ENCODE measurements around the gene GNA12. TPM values are rescaled to one million over a fixed set of nuclear protein-coding genes. Genes with fewer than 3 reads are reported as not detected.
"Not testable (repeated sequence)": the region's sequence is repeated elsewhere in the genome, so short reads cannot be mapped to it uniquely, and the experiment has no call there.

GNA12 gene
- polyA plus RNA-seq, 3 donors: 36.6 to 45.7 (median 45.6) TPM

DNA sequence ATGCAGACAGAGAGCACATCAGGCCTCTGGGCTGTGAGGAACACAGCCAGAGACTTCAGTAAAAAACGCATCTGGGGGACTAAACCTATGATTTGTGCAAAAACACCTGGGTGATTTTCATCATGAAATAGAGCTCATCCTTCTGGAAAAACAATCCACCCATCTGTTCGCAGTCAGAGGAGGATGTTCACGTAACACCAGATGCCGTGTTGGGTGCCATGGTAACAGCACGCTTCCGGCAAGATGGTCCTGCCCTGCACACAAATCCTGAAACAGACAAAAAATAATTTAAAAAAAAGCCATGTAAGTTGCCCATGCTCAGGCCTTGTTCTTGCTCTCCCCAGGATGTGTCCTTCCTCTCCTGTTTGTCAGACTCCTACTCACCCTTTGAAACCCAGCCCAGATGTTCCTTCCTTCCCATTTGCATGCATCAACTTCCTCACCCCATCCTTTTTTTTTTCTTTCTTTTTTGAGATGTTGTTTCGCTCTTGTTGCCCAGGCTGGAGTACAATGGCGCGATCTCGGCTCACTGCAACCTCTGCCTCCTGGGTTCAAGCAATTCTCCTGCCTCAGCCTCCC lies 28.3 kb upstream of the GNA12 start:
- DNase-seq: no peak

DNA sequence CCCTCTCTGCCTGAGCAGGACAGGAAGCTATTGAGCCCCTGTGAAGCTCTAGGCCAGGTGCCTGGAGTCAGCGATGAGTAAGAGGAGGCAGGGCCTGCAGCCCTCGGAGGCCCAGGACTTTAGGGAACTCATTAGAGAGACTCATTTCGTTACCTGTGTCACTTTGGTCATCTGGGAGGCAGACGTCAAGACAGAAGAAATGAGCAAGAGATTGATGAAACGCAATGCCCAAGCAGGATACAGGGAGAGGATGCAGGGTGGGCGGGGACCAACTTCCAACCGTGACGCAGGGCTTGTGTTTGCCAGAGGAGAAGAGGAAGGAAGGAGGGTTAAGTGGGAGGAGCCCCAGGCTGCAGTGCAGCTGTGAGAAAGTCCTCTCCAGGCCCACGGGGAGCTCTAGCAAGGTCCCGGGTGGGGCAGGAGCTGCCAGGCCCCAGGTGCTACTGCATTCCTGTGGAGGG lies 26.4 kb upstream of the GNA12 start:
- no peak for DNase-seq

DNA sequence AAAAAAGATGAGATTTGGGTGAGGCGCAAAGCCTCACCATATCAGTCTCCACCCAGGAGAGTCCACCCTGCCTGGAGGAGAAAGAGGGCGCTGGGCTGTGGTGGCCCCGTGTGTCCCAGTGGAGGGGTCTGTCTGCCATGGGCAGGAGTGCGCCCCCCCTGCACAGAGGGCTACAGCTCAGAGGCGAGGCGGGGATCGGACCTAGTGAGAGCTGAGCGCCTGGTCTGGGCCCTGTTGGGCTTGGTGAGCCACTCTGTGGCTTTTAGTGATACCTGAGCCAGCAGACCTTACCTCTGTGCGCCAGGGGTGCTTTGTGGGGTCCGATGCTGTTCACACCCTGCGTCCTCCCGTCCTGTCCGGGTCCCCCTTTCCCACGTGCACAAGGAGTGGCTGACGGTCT lies 25.9 kb upstream of the GNA12 start:
- DNase-seq: no peak

DNA sequence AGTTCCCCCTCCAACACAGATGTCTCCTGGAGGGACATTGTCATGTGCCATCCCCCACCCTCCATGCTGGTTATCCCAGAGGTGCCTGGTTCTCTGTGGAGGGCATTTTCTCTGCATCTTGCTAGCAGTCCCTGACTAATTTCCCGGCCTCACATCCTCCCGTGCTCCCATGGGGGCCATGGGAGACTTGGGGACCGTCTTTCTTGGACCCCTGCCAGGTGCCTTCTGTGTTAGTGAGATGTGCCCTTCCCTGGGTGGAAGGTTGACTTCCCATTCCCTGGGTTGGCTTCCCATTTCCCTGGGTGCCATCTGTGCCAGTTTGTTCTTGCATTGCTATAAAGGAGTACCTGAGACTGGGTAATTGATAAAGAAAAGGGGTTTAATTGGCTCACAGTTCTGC lies 22.5 kb upstream of the GNA12 start:
- DNase-seq: no peak

DNA sequence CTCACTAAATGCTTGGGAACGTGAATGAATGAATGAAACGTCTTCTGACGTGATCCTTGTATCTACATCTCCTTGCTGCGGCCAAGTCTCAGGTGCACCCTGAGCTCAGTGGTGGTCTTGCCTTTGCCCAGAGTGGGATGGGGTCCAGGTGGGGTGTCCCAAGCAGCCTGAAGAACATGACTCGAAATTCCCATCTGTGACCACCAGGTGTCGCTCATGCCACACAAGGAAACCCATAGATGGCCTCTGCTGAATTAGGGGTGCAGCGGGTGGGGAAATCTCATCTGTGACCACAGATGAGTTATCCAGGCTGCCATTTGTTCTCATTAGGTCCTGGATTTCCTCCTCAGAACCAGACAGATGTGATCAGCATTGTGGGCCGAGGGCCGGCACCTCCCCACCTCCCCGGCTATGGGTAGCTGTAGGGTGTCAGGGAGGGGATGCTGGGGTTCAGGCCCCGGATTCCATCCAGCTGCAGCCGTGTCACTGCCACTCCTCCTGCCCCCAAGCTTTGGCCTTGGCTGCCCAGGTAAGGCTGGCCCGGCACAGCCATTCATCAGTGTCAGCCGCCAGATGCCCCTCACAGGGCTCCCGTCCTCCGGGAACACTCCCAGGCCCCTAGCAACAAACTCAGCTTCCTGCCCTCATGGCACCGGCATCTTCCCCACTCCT lies 21.0 kb upstream of the GNA12 start:
- DNase-seq: no peak

DNA sequence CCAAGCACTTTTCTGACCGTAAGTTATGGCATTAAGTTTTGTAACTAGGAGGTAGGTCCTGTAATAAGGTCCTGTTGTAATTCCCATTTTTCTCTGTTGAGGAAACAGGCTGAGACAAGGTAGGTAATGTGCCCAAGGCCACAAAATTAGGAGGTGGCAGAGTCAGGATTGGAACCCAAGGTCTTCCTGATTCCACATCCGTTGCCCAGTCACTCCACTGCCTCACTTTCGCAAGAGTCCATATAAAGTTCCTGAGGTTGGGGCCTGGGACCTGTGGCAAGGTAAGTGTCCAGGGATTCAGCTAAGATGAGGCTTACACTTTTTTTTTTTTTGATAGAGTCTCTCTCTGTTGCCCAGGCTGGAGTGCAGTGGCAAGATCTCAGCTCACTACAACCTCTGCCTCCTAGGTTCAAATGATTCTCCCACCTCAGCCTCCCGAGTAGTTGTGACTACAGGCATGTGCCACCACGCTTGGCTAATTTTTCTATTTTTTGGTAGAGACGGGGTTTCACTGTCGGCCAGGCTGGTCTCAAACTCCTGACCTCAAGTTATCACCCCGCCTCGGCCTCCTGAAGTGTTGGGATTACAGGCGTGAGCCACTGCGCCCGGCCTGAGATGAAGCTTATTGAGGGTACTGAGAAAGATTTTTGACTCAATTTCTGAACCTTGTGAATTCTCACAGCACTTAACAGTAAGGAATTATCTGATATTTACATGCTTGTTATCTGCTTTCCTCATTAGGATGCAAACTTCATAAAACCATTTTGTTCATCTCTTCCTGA lies 20.3 kb upstream of the GNA12 start:
- DNase-seq: no peak

DNA sequence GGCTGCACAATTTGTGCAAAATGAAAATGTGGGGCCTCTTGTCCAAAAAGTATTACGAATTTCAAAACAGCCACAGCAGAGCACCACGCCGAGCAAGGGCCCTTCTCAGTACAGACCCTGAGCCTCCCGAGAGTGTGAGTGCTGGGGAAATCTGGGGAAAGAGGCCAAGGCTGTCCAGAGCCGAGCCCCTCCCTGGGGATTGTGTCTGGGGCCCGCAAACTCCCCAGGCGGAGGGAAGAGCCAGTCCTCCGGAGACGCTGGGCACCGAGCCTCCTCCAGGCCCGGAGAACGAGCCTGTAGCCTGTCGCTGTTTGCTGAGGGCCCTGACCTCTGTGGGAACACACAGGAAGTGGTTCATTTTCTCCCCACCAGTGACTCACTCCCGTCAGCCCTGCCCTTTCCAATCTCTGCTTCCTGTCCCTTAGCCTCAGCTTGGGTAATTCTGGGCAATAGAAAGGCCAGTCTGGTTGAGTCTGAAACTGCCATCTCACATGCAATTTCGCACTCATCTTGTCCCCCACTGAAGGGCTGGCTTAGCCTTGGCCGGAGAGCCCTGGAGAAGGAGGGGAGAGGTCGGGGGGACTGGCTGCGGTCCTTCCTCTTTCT lies 19.5 kb upstream of the GNA12 start:
- no peak for DNase-seq

DNA sequence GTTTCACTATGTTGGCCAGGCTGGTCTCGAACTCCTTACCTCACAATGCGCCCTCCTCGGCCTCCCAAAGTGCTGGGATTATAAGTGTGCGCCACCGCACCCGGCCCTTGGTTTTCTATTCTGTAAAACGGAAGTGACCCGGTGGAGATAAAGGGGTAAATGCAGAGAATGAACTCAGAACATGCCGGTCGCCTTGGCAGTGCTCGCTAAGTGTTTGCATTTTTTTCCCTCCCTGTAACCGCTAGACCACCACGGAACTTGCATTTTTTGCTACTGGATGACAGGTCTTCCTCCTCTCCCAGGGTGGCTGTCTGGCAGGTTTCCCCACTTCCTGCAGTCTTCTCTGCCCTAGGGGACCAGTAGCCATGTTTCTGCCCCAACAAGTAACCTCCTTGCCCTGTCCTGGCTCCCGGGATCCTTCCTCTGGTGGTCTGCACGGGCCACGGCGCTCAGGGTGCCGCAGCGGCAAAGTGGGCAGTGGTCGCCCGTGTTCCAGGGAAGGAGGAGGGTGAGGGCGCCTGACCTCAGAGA lies 18.8 kb upstream of the GNA12 start:
- no peak for DNase-seq

DNA sequence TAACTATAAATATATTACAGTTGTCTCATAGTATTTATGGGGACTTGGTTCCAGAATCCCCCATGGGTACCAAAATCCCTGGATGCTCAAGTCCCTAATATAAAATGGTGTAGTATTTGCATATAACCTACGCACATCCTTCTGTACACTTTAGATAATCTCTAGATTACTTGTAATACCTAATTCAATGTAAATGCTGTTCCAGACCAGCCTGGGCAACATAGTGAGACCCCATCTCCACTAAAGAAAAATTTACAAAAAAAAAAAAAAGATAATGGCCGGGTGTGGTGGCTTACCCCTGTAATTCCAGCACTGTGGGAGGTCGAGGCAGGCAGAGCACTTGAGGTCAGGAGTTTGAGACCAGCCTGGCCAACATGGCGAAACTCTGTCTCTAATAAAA lies 17.4 kb upstream of the GNA12 start:
- DNase-seq: no peak

DNA sequence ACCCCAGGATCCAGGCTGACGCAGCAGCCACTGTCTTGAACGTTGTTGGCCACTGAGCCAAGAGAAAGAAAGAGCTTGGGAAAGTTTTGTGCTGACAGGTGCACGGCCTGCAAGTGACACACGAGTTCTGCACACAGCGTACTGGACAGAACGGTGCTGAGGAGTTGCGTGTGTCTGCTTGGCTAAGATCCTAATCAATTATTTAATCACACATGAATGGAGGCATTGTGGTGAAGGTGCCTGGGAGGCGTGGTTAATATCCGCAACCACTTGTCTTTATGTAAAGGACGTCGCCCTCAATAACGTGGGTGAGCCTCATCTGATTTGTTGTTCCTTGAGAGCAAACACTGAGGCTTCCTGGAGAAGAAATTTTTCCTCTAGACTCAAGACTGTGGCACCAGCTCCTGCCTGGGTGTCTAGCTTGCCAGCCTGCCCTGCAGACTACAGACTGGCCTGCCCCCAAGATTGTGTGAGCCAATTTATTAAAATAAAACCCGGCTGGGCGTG lies 16.6 kb upstream of the GNA12 start:
- DNase-seq: no peak

DNA sequence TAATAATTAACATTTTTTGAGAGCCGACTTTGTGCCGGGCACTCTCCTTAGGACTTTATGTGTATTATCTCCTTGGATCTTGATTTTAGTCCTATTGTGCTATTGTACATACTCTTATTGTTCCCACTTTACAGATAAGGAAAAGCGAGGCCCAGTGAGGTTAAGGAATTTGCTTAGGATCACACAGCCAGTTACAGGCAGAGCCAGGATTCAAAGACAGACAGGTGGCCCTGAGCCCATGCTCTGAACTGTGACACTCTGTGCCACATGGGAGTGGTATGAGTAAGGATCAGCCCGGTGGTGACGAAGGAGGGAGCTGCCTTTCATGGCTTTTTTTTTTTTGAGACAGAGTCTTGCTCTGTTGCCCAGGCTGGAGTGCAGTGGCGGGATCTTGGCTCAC lies 15.8 kb upstream of the GNA12 start:
- no peak for DNase-seq

DNA sequence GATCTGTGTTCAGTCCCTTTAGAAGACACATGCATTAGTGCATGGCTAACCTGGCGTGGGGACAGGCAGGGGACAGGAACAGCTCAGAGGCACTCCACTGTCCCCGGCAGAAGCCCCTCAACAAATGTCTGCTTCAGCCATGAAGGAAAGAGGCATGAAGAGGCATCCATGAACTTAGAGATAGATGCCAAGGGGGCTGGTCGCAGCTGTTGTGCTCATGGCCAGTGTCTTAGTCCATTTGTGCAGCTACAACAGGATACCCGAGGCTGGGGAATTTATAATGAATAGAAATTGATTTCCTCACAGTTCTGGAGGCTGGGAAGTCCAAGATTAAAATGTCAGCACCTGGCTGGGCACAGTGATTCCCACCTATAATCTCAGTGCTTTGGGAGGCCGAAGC lies 14.5 kb upstream of the GNA12 start:
- DNase-seq: no peak

DNA sequence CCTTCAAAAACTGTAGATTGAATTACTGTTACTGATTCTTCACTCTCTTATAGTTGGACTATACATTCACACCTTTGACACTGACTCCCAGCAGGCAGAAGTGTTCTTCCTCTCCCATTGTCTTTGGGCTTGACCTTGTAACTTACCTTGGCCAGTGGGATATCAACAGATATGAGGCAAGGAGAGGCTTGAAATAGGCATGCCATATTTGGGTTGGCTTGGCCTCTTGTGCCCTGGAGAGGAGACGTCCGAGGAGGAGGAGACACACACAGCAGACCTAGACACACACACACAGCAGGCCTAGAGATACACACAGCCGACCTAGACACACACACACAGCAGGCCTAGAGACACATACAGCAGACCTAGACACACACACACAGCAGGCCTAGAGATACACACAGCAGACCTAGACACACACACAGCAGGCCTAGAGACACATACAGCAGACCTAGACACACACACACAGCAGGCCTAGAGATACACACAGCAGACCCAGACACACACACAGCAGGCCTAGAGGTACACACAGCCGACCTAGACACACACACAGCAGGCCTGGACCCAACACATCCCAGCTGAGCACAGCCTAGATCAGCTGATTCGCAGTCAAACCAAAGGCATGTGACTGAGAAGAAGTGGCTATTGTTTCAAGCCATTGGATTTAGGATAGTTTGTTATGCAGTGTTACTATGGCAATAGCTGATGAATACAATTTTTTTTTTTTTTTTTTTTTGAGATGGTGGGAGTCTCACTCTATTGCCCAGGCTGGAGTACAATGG lies 12.5 kb upstream of the GNA12 start:
- no peak for DNase-seq

DNA sequence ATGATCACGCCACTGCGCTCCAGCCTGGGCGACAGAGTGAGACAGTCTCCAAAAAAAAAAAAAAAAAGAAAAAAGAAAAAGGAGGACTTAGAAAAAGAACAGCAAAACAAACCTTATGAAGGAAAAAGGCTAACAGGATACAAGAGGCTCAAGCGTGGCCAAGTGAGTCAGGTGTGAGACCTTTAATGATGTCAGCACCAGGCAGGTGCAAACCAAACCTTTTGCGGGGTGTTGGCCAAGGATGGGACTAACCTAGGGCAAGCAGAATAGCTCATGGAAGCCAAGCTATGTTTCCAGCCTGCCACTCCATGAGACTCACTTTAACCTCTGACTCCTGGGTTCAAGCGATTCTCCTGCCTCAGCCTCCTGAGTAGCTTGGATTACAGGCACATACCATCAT lies 11.3 kb upstream of the GNA12 start:
- no peak for DNase-seq

DNA sequence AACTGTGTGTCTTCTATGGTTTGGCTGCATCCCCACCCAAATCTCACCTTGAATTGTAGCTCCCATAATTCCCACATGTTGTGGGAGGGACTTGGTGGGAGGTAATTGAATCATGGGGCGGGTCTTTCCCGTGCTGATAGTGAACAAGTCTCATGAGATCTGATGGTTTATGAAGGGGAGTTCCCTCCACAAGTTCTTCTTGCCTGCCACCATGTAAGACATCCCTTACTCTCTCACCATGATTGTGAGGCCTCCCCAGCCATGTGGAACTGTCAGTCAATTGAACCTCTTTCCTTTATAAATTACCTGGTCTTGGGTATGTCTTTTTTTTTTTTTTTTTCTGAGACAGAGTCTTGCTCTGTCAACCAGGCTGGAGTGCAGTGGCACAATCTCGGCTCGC lies 9.4 kb upstream of the GNA12 start:
- DNase-seq: not testable (repeated sequence)

DNA sequence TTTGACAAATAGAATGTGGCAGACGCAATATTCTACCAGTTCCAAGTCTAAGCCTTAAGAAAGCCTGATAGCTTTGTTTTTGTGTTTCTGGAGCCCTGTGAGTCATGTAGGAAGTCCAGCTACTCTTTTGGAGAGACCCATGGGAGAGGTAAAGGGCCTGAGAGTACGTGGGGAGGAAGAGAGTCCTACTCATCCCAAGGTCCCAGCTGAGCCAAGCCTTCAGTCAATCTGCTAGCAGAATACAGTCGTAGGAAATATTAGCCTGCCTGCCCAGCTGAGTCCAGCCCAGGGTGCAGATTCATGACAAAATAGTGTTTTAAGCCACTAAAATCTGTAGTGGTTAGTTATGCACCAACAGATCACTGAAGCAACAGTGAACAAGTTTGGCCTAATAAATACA lies 9.0 kb upstream of the GNA12 start:
- no peak for DNase-seq

DNA sequence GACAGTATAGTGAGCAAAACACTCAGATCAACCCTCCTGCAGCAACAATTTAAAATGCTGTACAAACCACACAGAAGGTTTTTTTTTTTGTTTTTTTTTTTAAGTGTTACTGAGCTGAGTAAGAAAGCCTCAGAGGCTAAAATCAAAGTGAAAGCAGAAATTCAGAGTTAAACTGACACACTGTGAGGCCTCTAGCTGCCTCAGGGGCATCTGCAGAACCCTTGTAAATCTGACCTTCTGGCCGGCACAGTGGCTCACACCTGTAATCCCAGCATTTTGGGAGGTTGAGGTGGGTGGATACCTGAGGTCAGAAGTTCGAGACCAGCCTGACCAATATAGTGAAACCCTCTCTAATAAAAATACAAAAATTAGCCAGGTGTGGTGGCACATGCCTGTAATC lies 7.4 kb upstream of the GNA12 start:
- DNase-seq: no peak

DNA sequence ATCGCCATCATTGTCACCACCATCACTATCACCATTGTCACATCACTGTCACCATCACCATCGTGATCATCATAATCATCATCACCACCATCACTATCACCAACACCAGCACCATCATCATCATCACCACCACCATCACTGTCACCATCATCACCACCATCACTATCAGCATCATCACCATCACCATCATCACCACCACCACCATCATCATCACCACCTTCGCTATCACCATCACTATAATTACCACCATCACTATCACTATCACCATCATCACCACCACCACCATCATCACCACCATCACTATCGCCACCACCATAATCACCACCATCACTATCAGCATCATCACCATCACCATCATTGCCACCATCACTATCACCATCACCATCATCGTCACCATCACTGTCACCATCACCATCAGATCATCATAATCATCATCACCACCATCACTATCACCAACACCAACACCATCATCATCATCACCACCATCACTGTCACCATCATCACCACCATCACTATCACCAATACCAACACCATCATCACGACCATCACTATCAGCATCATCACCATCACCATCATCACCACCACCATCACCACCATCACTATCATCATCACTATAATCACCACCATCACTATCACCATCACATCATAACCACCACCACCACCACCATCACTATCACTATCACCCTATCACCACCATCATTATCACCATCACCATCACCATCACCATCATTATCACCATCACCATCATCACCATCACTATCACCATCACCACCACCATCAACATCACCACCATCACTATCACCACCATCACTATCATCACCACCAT lies 6.0 kb upstream of the GNA12 start:
- DNase-seq: no peak

DNA sequence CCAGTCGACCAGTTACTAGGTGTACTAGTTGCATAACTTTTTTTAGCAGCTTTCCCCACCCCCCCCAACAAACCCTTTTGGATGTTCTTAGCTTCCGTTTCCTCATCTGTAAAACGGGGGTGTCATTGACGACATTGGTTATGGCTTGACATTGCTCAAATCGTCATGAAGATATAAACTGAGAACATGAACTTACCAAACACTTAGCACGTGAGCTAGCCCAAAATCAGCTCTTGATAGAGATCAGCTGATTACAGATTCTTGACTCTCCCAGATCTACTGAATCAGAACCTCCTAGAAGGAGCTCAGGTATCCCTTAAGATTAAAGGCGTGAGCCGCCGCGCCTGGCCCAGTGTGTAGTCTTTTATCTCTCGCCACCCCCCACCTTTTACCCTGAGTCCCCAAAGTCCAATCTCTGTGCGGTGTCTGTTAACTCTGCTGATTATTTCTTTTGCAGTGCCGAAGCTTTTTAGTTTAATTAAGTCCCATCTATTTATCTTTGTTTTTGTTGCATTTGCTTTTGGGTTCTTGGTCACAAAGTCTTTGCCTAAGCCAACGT lies 1.0 kb upstream of the GNA12 start:
- no peak for DNase-seq

DNA sequence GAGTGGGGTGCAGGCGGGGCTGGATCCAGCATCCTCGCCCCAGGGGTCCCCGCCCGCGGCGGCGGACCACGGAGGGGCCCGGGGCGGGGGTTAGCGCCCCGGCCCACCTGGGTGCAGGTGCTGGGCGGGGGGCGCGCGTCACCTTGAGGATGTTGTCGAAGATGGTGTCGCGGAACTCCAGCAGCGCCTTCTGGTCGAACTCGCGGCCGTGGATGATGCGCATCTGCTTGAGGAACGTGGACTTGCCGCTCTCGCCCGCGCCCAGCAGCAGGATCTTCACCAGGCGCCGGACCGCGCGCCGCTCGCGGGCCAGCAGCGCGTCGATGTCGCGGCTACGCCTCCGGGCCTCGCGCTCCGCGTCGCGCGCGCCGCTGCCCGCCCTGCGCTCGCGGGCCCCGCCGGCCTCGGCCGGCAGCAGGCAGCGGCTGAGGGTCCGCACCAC lies 376 bp downstream of the GNA12 start:
- DNase-seq: no peak

All from renal pelvis (tissue), 4 donors.